GM21515 (cell line): Measurements from ENCODE around the gene ZBTB16.

Experiments
- ATAC-seq: cut with Tn5 transposase; IDR thresholded peaks from one replicate; pipeline ENCODE4 v1.9.1; 2021; ENCODE audit not compliant: unreplicated experiment

Gene ZBTB16

DNA sequence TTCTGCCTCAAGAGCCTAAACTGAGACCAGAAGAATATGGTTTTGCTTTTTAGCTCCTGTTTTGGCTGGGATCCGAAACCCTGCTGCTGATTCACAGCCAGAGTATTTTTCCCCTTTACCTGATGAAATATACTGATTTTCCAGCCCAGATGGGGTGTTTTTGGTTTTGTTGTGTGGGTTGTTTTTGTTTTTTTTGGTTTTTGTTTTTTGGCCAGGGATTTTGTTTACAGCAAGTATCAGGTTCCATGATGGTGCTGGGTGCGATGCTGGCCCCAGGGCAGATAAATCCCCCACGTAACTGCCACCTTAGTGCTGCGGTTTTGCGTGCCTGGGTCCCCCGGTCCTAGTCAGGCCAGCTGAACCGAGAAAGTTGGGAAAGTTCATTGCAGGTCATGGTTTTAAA lies 103.7 kb downstream of the ZBTB16 start:
- no peak for ATAC-seq

- ATAC-seq, result no peak
Observed at GRCh38 chr11:114163830-114164401, 104.4 kb downstream of the ZBTB16 start.

- ATAC-seq, result no peak
Observed at GRCh38 chr11:114164546-114164945, 105.0 kb downstream of the ZBTB16 start.

GRCh38 chr11:114165326-114166230 lies 106.1 kb downstream of the ZBTB16 start:
- ATAC-seq, result no peak

DNA sequence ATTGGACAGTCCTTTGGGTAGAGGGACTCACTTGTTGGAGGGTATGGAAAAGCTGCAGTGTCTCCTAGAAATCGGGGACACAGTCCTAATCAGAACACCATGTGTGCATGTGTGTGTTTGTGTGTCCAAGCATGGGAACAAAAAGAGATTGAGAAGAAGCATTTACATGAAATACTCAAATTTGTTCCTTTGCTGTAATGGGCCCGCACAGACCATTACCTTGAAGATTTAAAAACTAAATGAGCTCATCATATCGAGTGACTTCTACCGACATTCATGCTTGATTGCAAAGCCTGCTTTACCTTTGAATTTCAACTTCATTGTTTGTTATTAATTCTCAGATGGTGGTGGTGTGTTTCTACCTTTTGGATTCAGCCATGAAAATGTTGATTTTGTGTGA lies 106.9 kb downstream of the ZBTB16 start:
- ATAC-seq, result no peak

DNA sequence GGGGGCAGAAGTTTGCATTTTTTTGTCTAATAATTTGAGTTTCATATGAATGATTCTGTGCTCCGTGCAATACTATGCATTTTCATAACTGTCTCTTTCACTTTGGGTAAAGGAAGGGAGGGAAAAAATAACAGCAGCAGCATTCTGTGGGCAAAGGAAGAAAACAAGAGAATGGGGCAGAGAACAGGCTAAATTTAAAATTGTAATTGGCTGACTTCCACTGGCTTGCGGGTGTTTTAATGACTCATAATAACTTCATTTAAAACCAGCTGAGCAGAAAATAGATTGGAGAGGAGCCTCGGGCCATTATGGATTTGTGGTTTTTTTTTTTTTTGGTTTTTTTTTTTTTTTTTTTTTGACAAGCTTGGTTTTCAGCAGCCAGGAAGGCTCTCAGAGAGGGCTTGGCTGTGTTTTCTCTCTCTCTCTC lies 107.4 kb downstream of the ZBTB16 start:
- ATAC-seq, result no peak

GRCh38 chr11:114167355-114167754 lies 107.8 kb downstream of the ZBTB16 start:
- ATAC-seq, result no peak

GRCh38 chr11:114167771-114168448 lies 108.4 kb downstream of the ZBTB16 start:
- ATAC-seq, result no peak

DNA sequence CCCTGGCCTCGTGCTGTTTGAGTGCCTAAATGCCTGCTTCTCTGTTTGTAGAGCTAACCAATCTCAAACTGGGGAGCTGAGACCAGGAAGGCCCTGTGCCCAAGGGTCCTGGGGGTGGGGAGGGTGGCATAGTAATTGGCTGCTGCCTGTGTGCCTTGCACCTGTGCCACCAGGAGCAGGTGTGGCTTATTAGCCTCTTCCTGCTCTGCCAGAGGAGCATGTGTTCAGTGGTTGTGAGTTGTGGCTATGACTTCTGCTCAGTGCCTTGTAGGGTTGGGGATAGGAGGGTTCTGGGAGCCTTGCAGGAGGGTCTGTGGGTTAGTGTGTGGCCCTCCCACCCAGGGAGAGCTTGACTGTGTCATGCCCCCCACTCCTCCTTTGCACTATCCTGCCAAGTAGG lies 109.2 kb downstream of the ZBTB16 start:
- no peak for ATAC-seq

GRCh38 chr11:114169321-114169749 lies 109.8 kb downstream of the ZBTB16 start:
- ATAC-seq, result no peak

DNA sequence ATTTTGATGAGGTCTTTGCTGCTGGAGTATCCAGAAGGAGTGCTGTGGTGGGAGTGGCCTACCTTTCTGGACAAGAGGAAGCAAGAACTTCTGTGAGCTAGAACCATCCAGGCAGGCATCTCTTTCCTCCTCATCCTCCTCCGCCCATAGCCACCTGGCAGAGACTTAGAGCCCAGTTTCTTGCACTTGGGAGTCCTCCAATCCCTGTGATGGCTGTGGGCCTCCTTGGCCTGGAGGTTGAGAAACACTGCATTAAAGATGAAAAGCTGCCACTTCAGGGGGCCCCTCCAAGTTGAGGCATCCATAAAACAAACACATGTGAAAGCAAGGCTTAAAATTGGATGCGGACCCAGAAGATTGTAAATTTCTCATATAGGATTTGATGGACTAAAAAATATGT lies 110.3 kb downstream of the ZBTB16 start:
- no peak for ATAC-seq

DNA sequence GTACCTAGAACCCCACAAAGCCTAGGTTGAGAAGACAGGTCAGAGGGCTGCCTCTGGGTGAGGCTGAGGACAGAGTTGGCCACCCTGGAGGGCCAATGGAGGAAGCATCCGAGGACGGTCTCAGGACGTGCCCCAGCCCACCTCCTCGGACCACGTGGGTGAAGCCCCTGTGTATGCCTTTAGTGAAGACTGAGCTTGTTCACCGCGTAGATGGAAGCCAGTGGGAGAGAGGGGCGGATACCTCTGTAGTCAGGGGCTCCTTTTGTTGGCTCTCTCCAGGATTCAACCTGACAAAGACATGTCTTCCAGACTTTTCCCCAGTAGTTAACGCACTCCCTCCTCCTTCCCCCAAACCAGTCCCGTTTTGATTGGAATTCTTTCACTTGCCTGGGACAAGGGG lies 110.7 kb downstream of the ZBTB16 start:
- ATAC-seq, result no peak

GRCh38 chr11:114171257-114172054 lies 111.9 kb downstream of the ZBTB16 start:
- no peak for ATAC-seq

DNA sequence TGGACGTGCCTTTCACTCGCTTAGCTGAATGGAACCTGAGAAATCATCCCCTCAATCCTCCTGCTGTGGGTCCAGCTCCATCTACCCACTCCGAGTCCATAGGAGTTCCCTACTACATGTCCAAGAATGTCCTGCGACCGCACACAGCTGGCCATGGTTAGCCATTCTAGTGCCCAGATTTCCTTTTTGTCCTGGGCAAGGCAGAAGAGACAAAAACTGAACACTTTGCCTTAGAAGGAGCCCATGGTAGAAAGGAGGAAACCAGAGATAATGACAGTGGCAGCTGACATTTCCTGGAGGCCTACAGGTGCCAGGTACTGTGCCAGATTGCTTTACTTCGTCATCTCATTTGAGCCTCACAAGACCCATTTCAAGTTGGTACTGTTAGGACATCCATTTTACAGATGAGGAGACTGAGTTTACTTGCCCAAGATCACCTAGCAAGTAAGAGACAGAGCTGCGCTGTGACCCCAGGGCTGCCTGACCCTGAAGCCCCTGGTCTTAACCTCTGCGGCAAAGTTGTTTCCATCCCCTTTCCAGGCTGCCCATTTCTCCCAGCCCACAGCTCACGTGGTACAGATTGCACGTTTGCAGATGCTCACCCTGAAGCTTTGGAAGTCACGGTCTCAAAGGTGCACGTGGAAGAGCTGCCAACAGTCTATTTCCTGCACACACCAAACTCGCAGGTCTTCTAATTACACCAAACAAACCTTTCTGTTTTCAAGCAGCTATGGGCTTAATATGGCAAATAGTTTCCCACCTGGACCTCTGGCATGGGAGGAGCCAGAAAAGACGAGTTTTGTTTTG lies 112.7 kb downstream of the ZBTB16 start:
- no peak for ATAC-seq

GRCh38 chr11:114172871-114173444 lies 113.4 kb downstream of the ZBTB16 start:
- ATAC-seq, result no peak

GRCh38 chr11:114173843-114174242 lies 114.3 kb downstream of the ZBTB16 start:
- no peak for ATAC-seq

GRCh38 chr11:114174712-114175495 lies 115.4 kb downstream of the ZBTB16 start:
- no peak for ATAC-seq

- ATAC-seq, result no peak
Observed at GRCh38 chr11:114175706-114176105, 116.2 kb downstream of the ZBTB16 start.

- no peak for ATAC-seq
Observed at GRCh38 chr11:114176321-114176720, 116.8 kb downstream of the ZBTB16 start.
